Spleen (tissue), 7 donors: ENCODE data around the gene TP73.

Experiments
- POLR2AphosphoS5 ChIP-seq, 3 donors: sonication (generic); formaldehyde crosslinking; IDR thresholded peaks; one replicate each; pipeline ENCODE4 v1.5.1; 2017; ENCODE audit warnings: antibody characterized with exemption in 3 of 3
- TF ChIP-seq, protein P1 (sequence below), 11 experiments: fragments of 200-600 bp in 7 of 11; fragments of 450-650 bp in 4 of 11; sonication (generic) in 4 of 11; IDR thresholded peaks in 8 of 11; conservative IDR thresholded peaks in 3 of 11; 1 replicate in 7 of 11; 2 replicates in 4 of 11; pipeline versions ENCODE4 v1.4.0 to v1.8.0; 2016 to 2021; ENCODE audit warnings: antibody characterized with exemption in 11 of 11, inconsistent platforms in 4 of 11, mild to moderate bottlenecking in 1 of 11
- donor health status: DM: no; HTN: no; CAD: no; lungs with moderate emphysema.
- donor health status: DM: no; HTN: no; CAD: no.
- donor health status: DM: no; HTN: no; CAD: no.

DNA sequence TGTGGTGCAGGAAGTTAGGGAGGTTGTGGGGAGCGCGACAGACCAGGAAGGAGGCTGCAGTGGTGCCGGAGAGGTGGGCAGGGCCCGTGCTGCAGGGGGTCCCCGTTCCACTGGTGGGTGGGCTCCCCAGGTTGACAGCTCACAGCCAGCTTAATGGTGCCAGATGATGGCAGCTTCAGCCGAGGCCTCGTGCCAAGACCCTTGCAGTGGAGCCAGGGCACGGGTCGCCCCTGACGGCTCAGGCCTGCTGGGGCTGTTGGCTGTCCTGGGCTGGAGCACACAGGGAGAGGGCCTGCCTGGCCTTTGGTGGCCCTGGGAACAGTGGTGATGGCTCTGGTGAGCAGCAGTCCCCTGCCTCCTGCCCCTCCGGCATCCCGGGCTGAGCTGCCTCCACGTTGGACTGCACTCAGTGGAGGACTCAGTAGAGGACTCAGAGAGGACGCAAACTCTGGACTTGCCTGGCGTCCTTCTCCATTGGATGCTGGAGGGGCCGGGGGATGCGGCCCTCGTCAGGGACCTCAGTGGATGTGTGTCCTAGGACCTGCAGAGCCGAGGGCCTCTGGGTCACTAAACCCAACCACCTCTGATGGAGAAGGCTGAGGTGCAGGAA is 53.1 kb downstream of the TP73 start:
- TF ChIP-seq, protein P1, sequence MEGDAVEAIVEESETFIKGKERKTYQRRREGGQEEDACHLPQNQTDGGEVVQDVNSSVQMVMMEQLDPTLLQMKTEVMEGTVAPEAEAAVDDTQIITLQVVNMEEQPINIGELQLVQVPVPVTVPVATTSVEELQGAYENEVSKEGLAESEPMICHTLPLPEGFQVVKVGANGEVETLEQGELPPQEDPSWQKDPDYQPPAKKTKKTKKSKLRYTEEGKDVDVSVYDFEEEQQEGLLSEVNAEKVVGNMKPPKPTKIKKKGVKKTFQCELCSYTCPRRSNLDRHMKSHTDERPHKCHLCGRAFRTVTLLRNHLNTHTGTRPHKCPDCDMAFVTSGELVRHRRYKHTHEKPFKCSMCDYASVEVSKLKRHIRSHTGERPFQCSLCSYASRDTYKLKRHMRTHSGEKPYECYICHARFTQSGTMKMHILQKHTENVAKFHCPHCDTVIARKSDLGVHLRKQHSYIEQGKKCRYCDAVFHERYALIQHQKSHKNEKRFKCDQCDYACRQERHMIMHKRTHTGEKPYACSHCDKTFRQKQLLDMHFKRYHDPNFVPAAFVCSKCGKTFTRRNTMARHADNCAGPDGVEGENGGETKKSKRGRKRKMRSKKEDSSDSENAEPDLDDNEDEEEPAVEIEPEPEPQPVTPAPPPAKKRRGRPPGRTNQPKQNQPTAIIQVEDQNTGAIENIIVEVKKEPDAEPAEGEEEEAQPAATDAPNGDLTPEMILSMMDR (IDR thresholded peaks at IDR 0.05 in 8 of 11, conservative IDR thresholded peaks at IDR 0.05 in 3 of 11): no peak
- no peak for TF ChIP-seq POLR2AphosphoS5 (IDR thresholded peaks at IDR 0.05)
